Adrenal gland (tissue), 5 donors: Measurements from ENCODE around the gene NLRP2B.

Experiments
- POLR2A ChIP-seq, 2 donors: fragments of 450-650 bp; IDR thresholded peaks; one replicate each; pipeline ENCODE4 v1.6.1; 2017; ENCODE audit warnings: antibody characterized with exemption in 2 of 2, mild to moderate bottlenecking in 2 of 2, moderate library complexity in 1 of 2
- TF ChIP-seq, protein P1 (sequence below), 6 experiments: fragments of 450-650 bp in 4 of 6; fragments of 200-600 bp in 2 of 6; sonication (generic) in 1 of 6; IDR thresholded peaks; 1 replicate in 5 of 6; 2 replicates in 1 of 6; pipeline versions ENCODE4 v1.5.1 to v1.8.0; 2016 to 2021; ENCODE audit warnings: antibody characterized with exemption in 6 of 6, mild to moderate bottlenecking in 2 of 6, moderate library complexity in 1 of 6
- donor health status: DM: no; HTN: no; CAD: no.

DNA sequence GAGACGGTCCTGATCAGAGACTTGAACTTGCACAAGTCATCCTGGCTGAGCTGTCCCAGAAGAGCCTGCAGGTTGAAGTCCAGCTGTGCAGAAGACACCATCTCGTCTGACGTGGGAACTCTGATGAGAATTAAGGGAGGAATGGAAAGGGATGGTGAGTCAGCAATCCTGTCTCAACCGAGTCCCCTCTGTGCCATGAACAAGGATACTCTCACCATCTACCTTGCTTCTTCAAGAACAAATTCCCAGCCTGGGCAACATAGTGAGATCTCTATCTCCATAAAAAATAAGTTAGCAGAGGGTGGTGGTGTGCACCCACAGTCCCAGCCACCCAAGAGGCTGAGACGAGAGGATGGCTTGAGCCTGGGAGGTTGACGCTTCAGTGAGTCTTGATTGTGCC is at the start of gene NLRP2B:
- TF ChIP-seq POLR2A (IDR thresholded peaks at IDR 0.05): no peak
- TF ChIP-seq, protein P1, sequence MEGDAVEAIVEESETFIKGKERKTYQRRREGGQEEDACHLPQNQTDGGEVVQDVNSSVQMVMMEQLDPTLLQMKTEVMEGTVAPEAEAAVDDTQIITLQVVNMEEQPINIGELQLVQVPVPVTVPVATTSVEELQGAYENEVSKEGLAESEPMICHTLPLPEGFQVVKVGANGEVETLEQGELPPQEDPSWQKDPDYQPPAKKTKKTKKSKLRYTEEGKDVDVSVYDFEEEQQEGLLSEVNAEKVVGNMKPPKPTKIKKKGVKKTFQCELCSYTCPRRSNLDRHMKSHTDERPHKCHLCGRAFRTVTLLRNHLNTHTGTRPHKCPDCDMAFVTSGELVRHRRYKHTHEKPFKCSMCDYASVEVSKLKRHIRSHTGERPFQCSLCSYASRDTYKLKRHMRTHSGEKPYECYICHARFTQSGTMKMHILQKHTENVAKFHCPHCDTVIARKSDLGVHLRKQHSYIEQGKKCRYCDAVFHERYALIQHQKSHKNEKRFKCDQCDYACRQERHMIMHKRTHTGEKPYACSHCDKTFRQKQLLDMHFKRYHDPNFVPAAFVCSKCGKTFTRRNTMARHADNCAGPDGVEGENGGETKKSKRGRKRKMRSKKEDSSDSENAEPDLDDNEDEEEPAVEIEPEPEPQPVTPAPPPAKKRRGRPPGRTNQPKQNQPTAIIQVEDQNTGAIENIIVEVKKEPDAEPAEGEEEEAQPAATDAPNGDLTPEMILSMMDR (IDR thresholded peaks at IDR 0.05): no peak
